ENCODE measurements around the gene YWHAE. TPM values are rescaled to one million over a fixed set of nuclear protein-coding genes. Genes with fewer than 3 reads are reported as not detected.
"Not testable (repeated sequence)": the region's sequence is repeated elsewhere in the genome, so short reads cannot be mapped to it uniquely, and the experiment has no call there.

The YWHAE gene
- total RNA-seq, 1 donor from 2014 or later: 2,181 TPM

- H3K4me3 Mint-ChIP-seq: no peak overlapping the region
- peaks cover 21% of the 10 kb centered on the region for H3K4me1 ChIP-seq
- no peak overlapping the region for H3K27ac ChIP-seq
- H3K9me3 ChIP-seq (ENCODE audit: low read depth): no peaks in the 10 kb centered on the region
- peaks cover 100% of the 10 kb centered on the region for H3K79me2 ChIP-seq (ENCODE audit: low read depth)
- H3F3A ChIP-seq (ENCODE audit: low read depth): peaks cover 16% of the 10 kb centered on the region
- H3K4me3 ChIP-seq: no peak overlapping the region
- no peak overlapping the region for H3K4me2 ChIP-seq
- no peak overlapping the region for H2AFZ ChIP-seq (replicated peaks)
- no peak for DNase-seq (ENCODE audit: low spot score)
- H3K36me3 Mint-ChIP-seq: peaks cover 36% of the 10 kb centered on the region
- H3K27me3 Mint-ChIP-seq (ENCODE audit: insufficient read depth, low read depth): peaks cover 3% of the 10 kb centered on the region
- no peak overlapping the region for H3K9ac ChIP-seq
- H3K27ac Mint-ChIP-seq: no peak overlapping the region
- H3K27me3 ChIP-seq: no peaks in the 10 kb centered on the region
- H3K9me3 Mint-ChIP-seq: peaks cover 5% of the 10 kb centered on the region
- no peak for TF ChIP-seq EZH2 (IDR thresholded peaks at IDR 0.05)
- no peaks in the 10 kb centered on the region for H3K36me3 ChIP-seq
- H4K20me1 ChIP-seq (ENCODE audit: low read depth): peaks cover 100% of the 10 kb centered on the region
- H3K4me1 Mint-ChIP-seq: peaks cover 24% of the 10 kb centered on the region
These were observed 8.4 kb downstream of the YWHAE start for GRCh38 chr17:1391577-1391976.

- Mint-ChIP-seq H3K27me3 (ENCODE audit: insufficient read depth, low read depth) (peaks cover 3% of the 10 kb centered on the region), H3K4me1 (peaks cover 24% of the 10 kb centered on the region), H3K36me3 (peaks cover 32% of the 10 kb centered on the region), H3K27ac (no peak overlapping the region), H3K4me3 (no peak overlapping the region), H3K9me3 (peaks cover 3% of the 10 kb centered on the region)
- TF ChIP-seq CTCF (IDR thresholded peaks at IDR 0.05) (no peak), EZH2 (IDR thresholded peaks at IDR 0.05) (no peak), EZH2phosphoT487 (IDR thresholded peaks at IDR 0.05) (no peak)
- Histone ChIP-seq H4K20me1 (ENCODE audit: low read depth) (peaks cover 100% of the 10 kb centered on the region), H3K4me3 (no peak overlapping the region), H3K79me2 (ENCODE audit: low read depth) (peaks cover 100% of the 10 kb centered on the region), H3K4me2 (no peak overlapping the region), H3F3A (ENCODE audit: low read depth) (peaks cover 25% of the 10 kb centered on the region), H2AFZ (replicated peaks) (no peak overlapping the region), H3K27me3 (no peaks in the 10 kb centered on the region), H3K9ac (no peak overlapping the region), H3K9me3 (ENCODE audit: low read depth) (no peaks in the 10 kb centered on the region), H3K4me1 (peaks cover 21% of the 10 kb centered on the region), H3K36me3 (no peaks in the 10 kb centered on the region), H3K27ac (no peak overlapping the region)
- no peak for DNase-seq (ENCODE audit: low spot score)
These were observed 9.3 kb downstream of the YWHAE start for GRCh38 chr17:1390432-1391367.

- not testable (repeated sequence) for H3K9me3 ChIP-seq (ENCODE audit: low read depth); H3K36me3 ChIP-seq; H3K27ac ChIP-seq; H3K27me3 Mint-ChIP-seq (ENCODE audit: insufficient read depth, low read depth); H3K27ac Mint-ChIP-seq; H3K4me3 Mint-ChIP-seq; H3K27me3 ChIP-seq; H3K4me1 ChIP-seq; H2AFZ ChIP-seq (replicated peaks); H3K9ac ChIP-seq; H3K4me2 ChIP-seq; H3K4me3 ChIP-seq; H3K9me3 Mint-ChIP-seq; DNase-seq (ENCODE audit: low spot score)
- H3K36me3 Mint-ChIP-seq: peaks cover 26% of the 10 kb centered on the region
- peaks cover 17% of the 10 kb centered on the region for H3K4me1 Mint-ChIP-seq
- Histone ChIP-seq H4K20me1 (ENCODE audit: low read depth) (peaks cover 100% of the 10 kb centered on the region), H3F3A (ENCODE audit: low read depth) (peaks cover 35% of the 10 kb centered on the region), H3K79me2 (ENCODE audit: low read depth) (peaks cover 100% of the 10 kb centered on the region)
These were observed 12.4 kb downstream of the YWHAE start for GRCh38 chr17:1387490-1388227.

- H3K9ac ChIP-seq; H3K27me3 Mint-ChIP-seq (ENCODE audit: insufficient read depth, low read depth); DNase-seq (ENCODE audit: low spot score); H3K36me3 ChIP-seq; H3K4me2 ChIP-seq; H2AFZ ChIP-seq (replicated peaks); H3K27me3 ChIP-seq; H3K9me3 ChIP-seq (ENCODE audit: low read depth); H3K27ac Mint-ChIP-seq; H3K9me3 Mint-ChIP-seq; H3K4me3 ChIP-seq; H3K27ac ChIP-seq; H3K4me3 Mint-ChIP-seq; H3K4me1 ChIP-seq: not testable (repeated sequence)
- H3K4me1 Mint-ChIP-seq: peaks cover 11% of the 10 kb centered on the region
- peaks cover 36% of the 10 kb centered on the region for H3F3A ChIP-seq (ENCODE audit: low read depth)
- peaks cover 100% of the 10 kb centered on the region for H4K20me1 ChIP-seq (ENCODE audit: low read depth)
- H3K79me2 ChIP-seq (ENCODE audit: low read depth): peaks cover 100% of the 10 kb centered on the region
- H3K36me3 Mint-ChIP-seq: peaks cover 20% of the 10 kb centered on the region
These were observed 13.3 kb downstream of the YWHAE start for GRCh38 chr17:1386675-1387190.

Data from neural progenitor cell (in vitro differentiated cells).